Activated CD4-positive, alpha-beta T cell treated with anti-CD3 and anti-CD28 coated beads for 36 hours (primary cell): ENCODE data around the gene INSM1. TPM values are rescaled to one million over a fixed set of nuclear protein-coding genes. Genes with fewer than 3 reads are reported as not detected.

Source experiments
- ATAC-seq: fragments of 200-7000 bp; cut with Tn5 transposase; one replicate; pipeline ENCODE4 v1.10.0; 2021; ENCODE audit warnings: mild to moderate bottlenecking, moderate library complexity
- CTCF ChIA-PET: fragments of 350-600 bp; sonication (Branson Sonifier 250); formaldehyde crosslinking; loops from one replicate; lab custom pipeline; 2021; ENCODE audit warnings: antibody characterized with exemption; lab: Charles Lee
- POLR2A ChIA-PET: fragments of 350-600 bp; sonication (Branson Sonifier 250); formaldehyde crosslinking; loops from one replicate; lab custom pipeline; 2021; ENCODE audit warnings: antibody characterized with exemption, inconsistent platforms; lab: Charles Lee
- DNase-seq: peaks from one replicate; pipeline ENCODE4 v3.0.0-alpha.2; 2020
- H3K27ac Mint-ChIP-seq: one replicate; pipeline ENCODE4 v1.8.0; 2021; ENCODE audit warnings: mixed read lengths
- H3K27me3 Mint-ChIP-seq: one replicate; pipeline ENCODE4 v1.8.0; 2021; ENCODE audit warnings: mixed read lengths
- H3K36me3 Mint-ChIP-seq: one replicate; pipeline ENCODE4 v1.8.0; 2021; ENCODE audit warnings: low read depth, mixed read lengths
- H3K4me1 Mint-ChIP-seq: one replicate; pipeline ENCODE4 v1.8.0; 2021; ENCODE audit warnings: mixed read lengths
- H3K4me3 Mint-ChIP-seq: one replicate; pipeline ENCODE4 v1.8.0; 2021; ENCODE audit warnings: mild to moderate bottlenecking, moderate library complexity, mixed read lengths
- H3K9me3 Mint-ChIP-seq: one replicate; pipeline ENCODE4 v1.8.0; 2021; ENCODE audit warnings: low read depth, mixed read lengths
- intact Hi-C, 2 experiments: fragments of 100-400 bp; cut with DNase I in 1 of 2; cut with micrococcal nuclease in 1 of 2; formaldehyde crosslinking; loops; one replicate each; pipeline versions ENCODE4 v1.14.2 to v1.15.1; 2022 to 2024; cut with DNase I, micrococcal nuclease
- total RNA-seq, 2 experiments: library from RNA; stranded (reverse); gene quantifications; one replicate each; pipeline ENCODE4 v1.2.3, GENCODE V29; 2021

INSM1 gene
- total RNA-seq, 2 experiments from 2014 or later: 6.1 to 6.8 TPM

- H3K36me3 Mint-ChIP-seq: peaks cover 5% of the 10 kb centered on the region
- POLR2A ChIA-PET: interaction anchor here (0.6 kb wide), 1 partner anchor 122 kb away, joined by 11 read pairs; no protein-coding TSS in a partner anchor
- CTCF ChIA-PET: interaction anchor here (0.8 to 1.6 kb wide), 3 partner anchors 9 to 82 kb away, joined by 3 to 4 read pairs (median 3); no protein-coding TSS in a partner anchor
- H3K27me3 Mint-ChIP-seq: peaks cover 56% of the 10 kb centered on the region
- intact Hi-C loops: loop anchor here (2.0 to 10.0 kb wide), 7 partner anchors 118 to 1145 kb away; partner anchors contain the start of genes LINC00237 (in 1 of the 2), NKX2-2 (in 1 of the 2), RALGAPA2 (in 1 of the 2) and XRN2 (in 1 of the 2)
- ATAC-seq (peak; percentile 10), DNase-seq (peak; percentile 59)
- no peaks in the 10 kb centered on the region for H3K9me3 Mint-ChIP-seq
- H3K4me1 Mint-ChIP-seq: peaks cover 24% of the 10 kb centered on the region
- peak overlapping the region; percentile 77 for H3K4me3 Mint-ChIP-seq
- peak overlapping the region; percentile 64 for H3K27ac Mint-ChIP-seq
These were observed 1.6 kb downstream of the INSM1 start for GRCh38 chr20:20369250-20370093.

- intact Hi-C loops: no loop called here
- no peaks in the 10 kb centered on the region for H3K9me3 Mint-ChIP-seq
- ATAC-seq (no peak), DNase-seq (no peak)
- H3K27ac Mint-ChIP-seq: peak overlapping the region; percentile 64
- H3K4me3 Mint-ChIP-seq: peak overlapping the region; percentile 77
- ChIA-PET POLR2A (no interaction called here), CTCF (interaction anchor here (0.8 to 1.6 kb wide), 5 partner anchors 10 to 189 kb away, joined by 3 to 4 read pairs (median 3); no protein-coding TSS in a partner anchor)
- H3K4me1 Mint-ChIP-seq: peaks cover 24% of the 10 kb centered on the region
- H3K27me3 Mint-ChIP-seq: peaks cover 54% of the 10 kb centered on the region
- H3K36me3 Mint-ChIP-seq: peaks cover 5% of the 10 kb centered on the region
These were observed 2.2 kb downstream of the INSM1 start for GRCh38 chr20:20370094-20370575.

- Mint-ChIP-seq H3K4me1 (peaks cover 17% of the 10 kb centered on the region), H3K27ac (no peak overlapping the region), H3K9me3 (no peaks in the 10 kb centered on the region), H3K36me3 (peaks cover 5% of the 10 kb centered on the region), H3K27me3 (peaks cover 50% of the 10 kb centered on the region), H3K4me3 (peak overlapping the region; percentile 77)
- no peak for ATAC-seq
- CTCF ChIA-PET: interaction anchor here (0.8 to 2.1 kb wide), 6 partner anchors 10 to 190 kb away, joined by 3 to 10 read pairs (median 4); no protein-coding TSS in a partner anchor
- intact Hi-C loops: no loop called here
- no peak for DNase-seq
- POLR2A ChIA-PET: no interaction called here
These were observed 3.2 kb downstream of the INSM1 start for GRCh38 chr20:20371083-20371482.

GRCh38 chr20:20371681-20372080 lies 3.8 kb downstream of the INSM1 start:
- intact Hi-C loops: no loop called here
- peaks cover 47% of the 10 kb centered on the region for H3K27me3 Mint-ChIP-seq
- peaks cover 14% of the 10 kb centered on the region for H3K4me1 Mint-ChIP-seq
- H3K4me3 Mint-ChIP-seq: peak overlapping the region; percentile 77
- ChIA-PET POLR2A (no interaction called here), CTCF (interaction anchor here (0.7 to 2.1 kb wide), 6 partner anchors 10 to 422 kb away, joined by 3 to 10 read pairs (median 3); no protein-coding TSS in a partner anchor)
- peaks cover 5% of the 10 kb centered on the region for H3K36me3 Mint-ChIP-seq
- no peak for ATAC-seq
- peak overlapping the region; percentile 49 for H3K27ac Mint-ChIP-seq
- no peak for DNase-seq
- H3K9me3 Mint-ChIP-seq: no peaks in the 10 kb centered on the region

- Mint-ChIP-seq H3K4me1 (peaks cover 11% of the 10 kb centered on the region), H3K27ac (no peak overlapping the region), H3K4me3 (no peak overlapping the region), H3K27me3 (peaks cover 43% of the 10 kb centered on the region), H3K9me3 (no peaks in the 10 kb centered on the region), H3K36me3 (peaks cover 5% of the 10 kb centered on the region)
- intact Hi-C loops: no loop called here
- POLR2A ChIA-PET: no interaction called here
- CTCF ChIA-PET: interaction anchor here (2.1 kb wide), 1 partner anchor 12 kb away, joined by 6 read pairs; no protein-coding TSS in a partner anchor
- ATAC-seq (no peak), DNase-seq (no peak)
These were observed 5.2 kb downstream of the INSM1 start for GRCh38 chr20:20373091-20373571.

- no peak for ATAC-seq
- intact Hi-C loops: no loop called here
- H3K4me1 Mint-ChIP-seq: peaks cover 7% of the 10 kb centered on the region
- POLR2A ChIA-PET: no interaction called here
- H3K9me3 Mint-ChIP-seq: no peaks in the 10 kb centered on the region
- H3K4me3 Mint-ChIP-seq: no peak overlapping the region
- H3K27ac Mint-ChIP-seq: no peak overlapping the region
- H3K27me3 Mint-ChIP-seq: peaks cover 41% of the 10 kb centered on the region
- H3K36me3 Mint-ChIP-seq: peaks cover 2% of the 10 kb centered on the region
- CTCF ChIA-PET: interaction anchor here (0.6 to 1.2 kb wide), 2 partner anchors 8 to 169 kb away, joined by 3 read pairs; no protein-coding TSS in a partner anchor
- DNase-seq: no peak
These were observed 8.0 kb downstream of the INSM1 start for GRCh38 chr20:20375862-20376261.

- no peaks in the 10 kb centered on the region for H3K27me3 Mint-ChIP-seq
- intact Hi-C loops: no loop called here
- ChIA-PET CTCF (no interaction called here), POLR2A (interaction anchor here (0.7 kb wide), 1 partner anchor 170 kb away, joined by 3 read pairs; no protein-coding TSS in a partner anchor)
- no peaks in the 10 kb centered on the region for H3K9me3 Mint-ChIP-seq
- DNase-seq (no peak), ATAC-seq (no peak)
- H3K4me1 Mint-ChIP-seq: no peaks in the 10 kb centered on the region
- H3K36me3 Mint-ChIP-seq: peaks cover 2% of the 10 kb centered on the region
- H3K27ac Mint-ChIP-seq: no peak overlapping the region
- no peak overlapping the region for H3K4me3 Mint-ChIP-seq
These were observed 18.3 kb downstream of the INSM1 start for GRCh38 chr20:20386192-20386591.

- CTCF ChIA-PET: interaction anchor here (1.3 kb wide), 1 partner anchor 28 kb away, joined by 3 read pairs; no protein-coding TSS in a partner anchor
- DNase-seq (no peak), ATAC-seq (no peak)
- H3K4me1 Mint-ChIP-seq: no peaks in the 10 kb centered on the region
- H3K27me3 Mint-ChIP-seq: no peaks in the 10 kb centered on the region
- peaks cover 4% of the 10 kb centered on the region for H3K36me3 Mint-ChIP-seq
- H3K4me3 Mint-ChIP-seq: no peak overlapping the region
- H3K9me3 Mint-ChIP-seq: no peaks in the 10 kb centered on the region
- no peak overlapping the region for H3K27ac Mint-ChIP-seq
- POLR2A ChIA-PET: no interaction called here
- intact Hi-C loops: no loop called here
These were observed 22.5 kb downstream of the INSM1 start for GRCh38 chr20:20390393-20390792.

- no peak overlapping the region for H3K27ac Mint-ChIP-seq
- no peak for ATAC-seq
- no peaks in the 10 kb centered on the region for H3K9me3 Mint-ChIP-seq
- no peaks in the 10 kb centered on the region for H3K4me1 Mint-ChIP-seq
- ChIA-PET CTCF (interaction anchor here (0.8 kb wide), 1 partner anchor 174 kb away, joined by 3 read pairs; no protein-coding TSS in a partner anchor), POLR2A (no interaction called here)
- H3K27me3 Mint-ChIP-seq: no peaks in the 10 kb centered on the region
- DNase-seq: no peak
- intact Hi-C loops: no loop called here
- H3K4me3 Mint-ChIP-seq: no peak overlapping the region
- peaks cover 5% of the 10 kb centered on the region for H3K36me3 Mint-ChIP-seq
These were observed 23.2 kb downstream of the INSM1 start for GRCh38 chr20:20391115-20391514.

GRCh38 chr20:20391766-20392165 lies 23.9 kb downstream of the INSM1 start:
- Mint-ChIP-seq H3K4me1 (no peaks in the 10 kb centered on the region), H3K27ac (no peak overlapping the region), H3K9me3 (no peaks in the 10 kb centered on the region), H3K36me3 (peaks cover 5% of the 10 kb centered on the region), H3K27me3 (no peaks in the 10 kb centered on the region), H3K4me3 (no peak overlapping the region)
- intact Hi-C loops: no loop called here
- no peak for ATAC-seq
- ChIA-PET POLR2A (no interaction called here), CTCF (no interaction called here)
- no peak for DNase-seq
